Inflammatory macrophage treated with lipopolysaccharide for 4 hours (primary cell): Measurements from ENCODE around the gene BUB1.
"Not testable (repeated sequence)": the region's sequence is repeated elsewhere in the genome, so short reads cannot be mapped to it uniquely, and the experiment has no call there.

Experiments used
- DNase-seq: peaks from one replicate; pipeline ENCODE4 v3.0.0-alpha.2; 2020

Gene BUB1

DNA sequence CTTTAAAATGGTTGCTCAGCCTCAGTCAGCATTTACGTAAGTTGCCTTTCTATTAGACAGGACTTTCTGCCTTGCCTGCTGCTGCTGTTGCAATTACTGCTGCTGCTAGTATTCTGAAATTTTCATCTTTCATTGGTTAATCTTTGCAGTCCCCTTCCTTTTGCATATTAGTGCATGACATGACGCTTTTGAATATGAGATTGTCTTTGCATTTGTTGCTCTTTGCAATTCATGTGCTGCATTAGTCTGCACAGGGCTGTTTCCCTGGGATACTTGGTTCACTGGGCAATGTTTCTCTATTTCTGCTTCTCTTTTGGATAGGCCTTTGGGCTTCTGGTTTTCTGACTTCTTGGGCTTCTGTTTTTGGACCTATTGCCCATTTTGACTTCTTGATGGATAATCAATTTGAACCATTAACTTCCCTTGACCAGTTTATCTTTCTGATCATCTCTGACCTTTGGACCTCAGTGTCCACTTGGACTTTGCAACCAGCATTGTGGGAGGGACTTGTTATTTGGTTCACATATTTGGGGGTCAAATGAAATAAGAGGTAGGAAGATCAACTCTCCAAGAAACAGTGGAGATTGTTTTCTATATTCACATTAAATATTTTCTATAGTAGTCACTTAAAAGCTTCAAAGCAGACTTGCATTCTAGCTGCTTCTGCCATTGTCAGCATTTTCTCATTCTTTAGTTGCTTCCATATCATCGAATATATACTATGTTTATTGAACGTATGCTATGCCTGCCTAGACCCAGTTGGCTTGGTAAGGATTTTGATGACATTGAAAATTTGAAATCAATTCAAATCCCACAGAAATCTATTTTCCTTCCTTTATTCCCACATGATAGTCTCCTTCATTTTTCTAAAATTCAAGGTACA is 12.5 kb upstream of the BUB1 start:
- no peak for DNase-seq

DNA sequence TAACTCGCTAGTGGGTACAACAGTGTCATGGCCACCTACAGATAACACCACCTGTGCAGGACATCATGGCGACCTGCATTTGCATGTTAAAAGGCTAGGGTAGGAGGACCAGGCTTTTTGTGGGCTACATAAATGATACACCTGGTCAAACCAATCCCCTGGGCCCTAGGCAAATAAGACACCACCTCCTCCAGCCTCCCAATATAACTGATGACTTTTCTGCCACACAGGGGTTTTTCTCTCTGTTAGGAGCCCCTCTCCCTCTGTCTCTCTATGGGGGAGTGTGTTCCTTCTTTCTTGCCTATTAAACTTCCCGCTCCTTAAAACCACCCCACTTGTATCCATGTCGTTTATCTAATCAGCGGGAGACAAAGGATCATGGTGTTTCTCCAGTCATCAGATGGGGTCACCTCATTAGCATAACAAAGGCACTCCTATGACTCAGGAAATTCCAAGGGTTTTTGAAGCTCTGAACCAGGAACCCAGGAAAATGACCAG is 10.8 kb upstream of the BUB1 start:
- DNase-seq, result no peak

DNA sequence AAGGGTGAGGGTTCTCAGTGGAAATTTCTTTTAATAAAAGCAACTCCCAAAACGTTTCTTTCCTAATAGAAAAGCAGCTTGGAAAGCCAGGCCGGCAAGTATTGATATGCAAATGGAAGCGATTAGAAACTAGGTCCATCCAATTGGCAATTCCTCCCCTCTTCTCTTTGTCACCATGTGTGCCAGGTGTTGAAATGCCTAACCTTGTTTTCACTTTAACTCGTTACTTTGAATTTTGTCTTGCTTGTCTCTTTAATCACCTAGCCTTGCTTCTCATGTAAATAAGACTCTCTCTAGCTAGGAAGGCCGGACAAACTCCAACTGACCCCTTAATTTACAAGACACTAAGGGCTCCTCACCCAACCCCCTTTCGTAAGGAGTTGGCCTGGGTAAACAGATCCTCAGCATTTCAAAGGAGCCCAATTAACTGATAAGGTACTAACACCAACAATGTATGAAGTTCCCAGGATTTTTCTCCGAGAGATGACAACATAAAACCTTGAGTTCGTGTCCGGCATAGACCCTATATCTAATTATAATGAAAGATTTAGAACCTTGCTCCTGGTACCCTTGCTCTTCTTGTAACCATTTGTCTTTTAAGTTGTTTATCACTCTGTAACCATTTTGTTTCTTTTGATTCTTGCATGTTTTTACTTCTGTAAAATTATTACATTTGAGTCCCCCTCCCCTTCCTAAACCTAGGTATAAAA is 10.1 kb upstream of the BUB1 start:
- DNase-seq, result not testable (repeated sequence)

DNA sequence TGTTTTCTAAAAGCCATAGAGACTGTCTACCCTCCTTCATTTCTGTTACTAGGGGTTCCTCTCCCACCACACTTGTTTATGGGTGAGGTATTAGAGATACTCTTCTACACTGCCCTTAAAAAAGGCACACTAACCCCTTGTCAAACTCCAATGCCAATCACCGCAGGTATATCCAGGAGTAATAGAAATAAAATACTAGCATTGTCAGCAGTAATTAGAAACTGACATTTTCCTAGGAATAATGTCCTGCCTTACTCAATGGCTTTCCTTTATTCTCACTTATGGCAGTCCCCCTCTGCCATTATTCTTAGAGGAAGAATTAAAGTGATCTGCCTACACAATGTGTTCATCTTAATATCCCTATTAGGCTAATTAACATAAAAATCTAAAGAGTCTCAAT is 5.0 kb upstream of the BUB1 start:
- no peak for DNase-seq

DNA sequence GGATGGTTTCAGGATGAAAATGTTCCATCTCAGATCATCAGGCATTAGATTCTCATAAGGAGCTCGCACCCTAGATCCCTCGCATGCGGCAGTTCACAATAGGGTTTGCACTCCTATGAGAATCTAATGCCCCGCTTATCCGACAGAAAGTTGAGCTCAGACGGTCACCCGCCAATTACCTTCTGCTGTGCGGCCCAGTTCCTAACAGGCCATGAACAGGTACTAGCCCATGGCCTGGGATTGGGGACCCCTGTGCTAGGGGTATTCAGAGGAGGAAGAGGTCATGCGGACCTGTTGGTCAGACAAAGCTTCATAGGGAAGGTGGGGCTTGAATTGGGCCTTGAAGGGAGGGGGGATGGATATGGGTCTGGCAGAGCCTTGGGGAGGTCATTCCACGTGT is 4.4 kb upstream of the BUB1 start:
- DNase-seq, result no peak

DNA sequence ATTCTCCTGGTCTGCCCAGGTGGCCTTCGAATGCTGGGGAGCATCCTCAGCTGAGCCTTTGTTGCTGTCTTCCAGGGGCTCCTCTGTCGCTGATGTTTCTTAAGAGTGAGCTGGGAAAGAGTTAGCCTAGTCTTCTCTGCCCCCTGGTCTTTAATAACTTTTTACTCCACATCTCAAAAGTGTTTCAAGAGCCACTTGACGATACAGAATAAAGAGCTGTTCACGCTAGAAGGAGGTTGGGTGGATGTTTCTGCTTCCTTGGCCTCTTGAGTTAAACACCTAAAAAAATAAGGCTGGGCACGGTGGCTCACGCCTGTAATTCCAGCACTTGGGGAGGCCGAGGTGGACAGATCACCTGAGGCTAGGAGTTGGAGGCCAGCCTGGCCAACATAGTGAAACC is 2.8 kb upstream of the BUB1 start:
- no peak for DNase-seq

DNA sequence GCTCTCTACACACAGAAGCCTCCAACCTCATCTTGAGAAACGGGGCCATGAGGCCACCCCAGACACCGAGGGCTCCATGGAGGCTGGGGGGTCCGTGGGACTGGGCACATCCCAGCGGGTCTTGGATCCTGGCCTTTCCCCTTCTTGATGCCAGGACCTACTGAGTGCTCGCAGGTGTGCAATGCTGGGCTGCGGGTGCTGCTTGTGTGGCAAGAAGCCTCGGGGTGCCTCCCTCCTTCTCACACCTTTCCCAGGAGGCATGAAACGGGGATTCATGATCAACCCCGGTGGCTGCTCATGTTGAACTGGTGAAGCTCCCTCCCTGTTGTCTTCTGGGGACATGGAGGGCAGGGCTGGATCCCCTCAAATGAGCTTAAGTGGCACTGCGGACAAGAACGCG is 2.0 kb upstream of the BUB1 start:
- DNase-seq, result no peak

DNA sequence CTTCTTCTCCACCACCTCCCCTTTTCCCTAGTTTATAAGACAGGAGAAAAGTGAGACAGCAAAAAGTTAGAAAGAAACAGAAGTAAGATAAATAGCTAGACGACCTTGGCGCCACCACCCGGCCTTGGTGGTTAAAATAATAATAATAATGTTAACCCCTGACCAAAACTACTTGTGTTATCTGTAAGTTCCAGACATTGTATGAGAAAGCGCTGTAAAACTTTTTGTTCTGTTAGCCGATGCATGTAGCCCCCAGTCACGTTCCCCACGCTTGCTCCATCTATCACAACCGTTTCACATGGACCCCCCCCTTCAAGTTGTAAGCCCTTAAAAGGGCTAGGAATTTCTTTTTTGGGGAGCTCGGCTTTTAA is 1.5 kb upstream of the BUB1 start:
- peak; percentile 22 for DNase-seq

DNA sequence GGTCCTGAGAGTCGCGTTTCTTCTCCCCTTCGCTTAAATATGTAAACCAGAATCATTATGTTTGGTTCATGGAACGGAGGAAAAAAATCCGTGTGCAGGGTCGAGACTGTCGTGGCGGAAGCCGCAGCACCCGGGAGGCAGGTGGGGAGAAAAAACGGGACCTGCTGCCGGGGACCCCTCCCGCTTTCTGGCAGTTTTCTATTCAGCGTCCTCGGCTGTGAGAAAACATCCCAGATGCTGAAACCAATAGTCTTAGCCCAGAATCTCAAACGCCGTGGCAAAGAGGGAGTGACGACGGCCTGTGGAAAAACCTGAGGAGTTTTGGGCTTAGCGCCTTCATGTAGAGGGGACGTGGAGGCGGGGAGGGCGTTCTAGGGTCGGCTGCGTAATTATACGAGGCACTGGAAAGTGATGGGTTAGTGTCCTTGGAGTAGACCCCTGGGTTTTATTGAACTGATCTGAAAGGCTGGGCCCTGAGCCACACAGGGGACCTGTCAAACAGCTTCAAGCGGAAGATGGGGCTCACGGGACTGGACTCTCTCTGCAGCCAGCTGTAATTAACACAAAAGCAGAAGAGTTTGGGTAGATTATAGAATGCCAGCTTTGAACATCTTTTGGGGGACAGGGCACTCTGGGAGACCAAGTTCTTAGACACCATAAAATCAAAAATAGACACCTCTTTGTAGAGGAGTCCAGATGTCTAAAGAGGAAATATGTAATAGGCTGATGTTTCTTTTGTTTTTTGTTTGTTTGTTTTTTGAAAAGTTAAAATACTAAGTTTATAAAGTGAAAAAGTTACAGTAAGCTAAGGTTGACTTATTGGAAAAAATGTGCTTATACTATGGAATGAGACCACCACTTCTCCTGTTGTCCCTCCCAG is 834 bp upstream of the BUB1 start:
- peak; percentile 27 for DNase-seq

DNA sequence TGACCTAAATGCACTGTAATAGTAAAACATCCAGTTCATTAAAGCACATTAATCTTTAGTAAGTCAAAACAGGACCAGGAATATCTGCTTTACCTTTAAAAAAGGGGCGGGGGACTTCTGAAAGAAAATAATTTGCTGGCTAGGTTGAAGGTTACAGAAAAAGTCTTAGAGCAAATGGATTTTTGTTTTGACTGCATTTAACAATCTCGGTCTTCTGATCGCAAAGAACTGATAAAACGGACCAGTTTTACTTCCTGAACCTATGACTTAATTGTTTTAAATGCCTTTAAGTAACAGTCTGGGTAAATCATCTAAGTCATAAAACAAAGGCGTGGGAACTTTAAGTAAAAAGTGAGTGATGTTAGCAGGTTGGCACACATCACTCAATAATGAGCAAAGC is 783 bp downstream of the BUB1 start:
- peak; percentile 27 for DNase-seq

DNA sequence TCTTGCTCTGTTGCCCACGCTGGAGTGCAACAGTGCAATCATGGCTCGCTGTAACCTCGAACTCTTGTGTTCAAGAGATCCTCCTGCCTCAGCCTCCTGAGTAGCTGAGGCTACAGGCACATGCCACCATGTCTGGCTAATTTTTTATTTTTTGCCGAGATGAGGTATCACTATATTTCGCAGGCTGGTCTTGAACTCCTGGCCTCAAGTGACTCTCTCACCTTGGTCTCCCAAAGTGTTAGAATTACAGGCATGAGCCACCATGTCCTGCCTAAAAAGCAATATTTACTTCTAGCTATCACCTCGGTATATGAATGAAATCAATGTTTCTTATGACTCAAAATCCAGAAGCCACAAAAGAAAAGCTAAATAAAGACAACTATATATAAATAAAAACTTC is 2.2 kb downstream of the BUB1 start:
- no peak for DNase-seq

DNA sequence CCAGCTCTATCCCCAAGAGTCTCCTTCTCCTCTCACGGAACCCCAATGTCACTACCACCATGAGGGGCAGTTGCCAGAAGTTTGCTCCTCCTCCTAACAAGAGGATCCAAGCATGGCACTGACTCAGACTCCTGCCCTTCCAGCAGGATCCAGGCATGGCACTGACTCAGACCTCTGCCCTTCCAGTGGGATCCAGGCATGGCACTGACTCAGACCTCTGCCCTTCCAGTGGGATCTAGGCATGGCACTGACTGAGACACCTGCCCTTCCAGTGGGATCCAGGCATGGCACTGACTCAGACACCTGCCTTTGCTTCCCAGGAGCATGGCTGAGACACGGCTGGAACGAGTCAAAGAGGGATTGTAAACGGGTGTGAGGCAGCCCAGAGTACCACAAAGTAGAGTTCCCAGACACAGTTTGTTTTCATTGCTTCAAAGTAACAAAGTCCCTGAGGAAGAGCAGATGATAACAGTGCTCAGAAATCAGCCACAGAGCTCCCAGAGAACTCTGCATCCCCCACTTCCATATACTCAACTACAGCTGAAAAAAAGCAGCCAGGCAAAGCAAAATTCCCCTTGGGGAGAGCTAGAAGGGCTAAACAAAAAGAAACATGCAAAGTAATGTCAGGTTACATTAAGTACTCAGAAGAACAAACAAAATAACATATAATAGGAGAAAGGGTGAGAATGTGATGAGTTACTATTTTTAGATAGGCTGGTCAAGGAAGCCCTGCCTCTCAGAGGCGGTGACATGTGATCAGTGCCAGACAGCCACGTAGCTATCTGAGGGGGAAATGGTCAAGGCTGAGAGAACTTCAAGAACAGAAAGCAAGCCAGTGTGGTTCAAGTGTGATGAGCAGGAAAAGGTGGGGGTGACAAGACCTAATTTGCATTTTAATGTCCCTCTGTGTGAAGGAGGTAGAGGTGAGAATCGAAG is 3.0 kb downstream of the BUB1 start:
- DNase-seq, result peak; percentile 78

DNA sequence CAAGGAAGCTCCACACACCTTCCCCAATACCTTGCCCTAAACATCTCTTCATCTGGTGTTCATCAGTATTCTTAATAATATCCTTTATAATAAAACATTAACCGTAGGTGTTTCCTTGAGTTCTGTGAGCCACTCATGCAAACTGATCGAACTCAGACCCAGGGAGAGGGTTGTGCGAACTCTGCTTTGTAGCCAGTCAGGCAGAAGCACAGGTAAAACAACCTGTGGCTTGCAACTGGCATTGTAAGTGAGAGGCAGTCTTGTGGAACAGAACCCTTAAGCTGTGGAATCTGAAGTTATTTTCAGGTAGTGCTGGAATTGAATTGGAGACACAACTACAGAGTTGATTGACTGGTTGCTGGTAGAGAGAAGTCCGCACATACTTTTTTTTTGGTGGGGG is 4.7 kb downstream of the BUB1 start:
- DNase-seq, result no peak

DNA sequence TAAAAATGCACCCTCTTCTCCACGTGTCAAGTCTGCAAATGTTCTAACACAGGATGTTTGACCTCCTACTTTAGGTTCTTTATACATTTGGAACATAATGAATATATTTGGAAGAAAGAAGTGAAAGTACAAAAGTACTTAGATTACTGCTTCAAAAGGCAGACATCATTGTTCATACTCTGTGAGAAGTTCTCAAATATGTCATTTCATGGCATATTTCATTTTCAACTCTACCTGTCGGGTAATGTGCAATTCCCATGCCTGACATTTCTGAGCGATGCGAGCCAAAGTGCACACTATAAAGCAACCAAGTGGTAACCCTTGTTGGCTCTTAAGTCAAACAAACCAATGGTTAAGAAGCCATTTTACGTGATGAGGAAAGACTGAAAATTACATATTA is 7.0 kb downstream of the BUB1 start:
- no peak for DNase-seq

DNA sequence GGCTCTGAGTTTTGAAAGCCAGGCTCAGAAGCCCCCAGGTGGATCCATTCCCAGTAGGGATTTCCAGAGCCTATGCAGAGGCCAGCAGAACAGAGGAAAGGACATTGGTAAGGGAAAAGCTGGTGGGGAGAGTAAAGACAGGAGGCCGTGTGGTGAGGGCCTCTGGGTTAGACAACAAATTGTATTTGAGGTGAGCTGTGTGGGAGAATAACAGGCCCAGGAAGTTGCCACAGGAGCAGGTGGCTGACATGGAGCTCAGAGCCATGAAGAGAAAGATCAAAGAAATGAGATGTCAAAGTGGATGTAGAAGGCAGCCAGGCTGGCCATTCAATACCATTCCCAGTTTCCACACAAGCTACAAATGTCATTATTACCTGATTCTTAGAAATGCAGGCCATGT is 8.8 kb downstream of the BUB1 start:
- DNase-seq, result no peak

DNA sequence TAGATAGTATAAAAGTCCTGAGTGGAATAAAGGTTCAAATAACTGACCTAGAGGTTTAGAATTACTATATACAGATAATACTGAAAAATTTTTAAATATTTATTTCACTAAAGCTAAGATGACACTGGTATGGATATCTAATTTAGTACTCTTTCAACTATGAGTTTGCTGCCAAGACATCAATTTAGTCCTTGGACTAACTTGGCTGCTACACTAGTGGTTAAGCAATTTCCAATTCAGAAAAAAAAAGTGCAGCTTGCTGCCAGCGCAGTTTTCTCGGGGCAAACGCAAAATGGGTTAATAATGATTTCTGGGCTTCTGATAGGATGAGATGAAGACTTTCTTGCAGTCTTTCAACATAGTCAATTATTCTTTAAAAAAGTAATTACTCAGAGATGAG is 10.8 kb downstream of the BUB1 start:
- no peak for DNase-seq

DNA sequence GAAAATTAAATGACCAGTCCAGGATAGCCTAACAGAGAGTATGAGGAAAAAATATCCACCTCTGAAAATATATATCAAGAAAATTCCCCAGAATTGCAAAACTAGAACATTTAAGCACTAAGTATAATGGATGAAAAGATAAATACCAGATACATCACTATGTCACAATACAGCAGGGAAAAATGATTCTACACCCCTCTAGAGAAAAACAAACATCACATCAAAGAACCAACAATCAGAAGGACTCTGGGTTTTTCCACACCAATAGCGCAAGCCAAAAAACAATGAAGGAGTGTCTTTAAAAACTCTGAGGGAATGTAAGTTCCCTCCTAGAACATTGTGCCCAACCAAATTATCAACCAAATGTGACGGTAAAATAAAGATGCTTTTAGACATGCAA is 13.7 kb downstream of the BUB1 start:
- DNase-seq, result no peak

DNA sequence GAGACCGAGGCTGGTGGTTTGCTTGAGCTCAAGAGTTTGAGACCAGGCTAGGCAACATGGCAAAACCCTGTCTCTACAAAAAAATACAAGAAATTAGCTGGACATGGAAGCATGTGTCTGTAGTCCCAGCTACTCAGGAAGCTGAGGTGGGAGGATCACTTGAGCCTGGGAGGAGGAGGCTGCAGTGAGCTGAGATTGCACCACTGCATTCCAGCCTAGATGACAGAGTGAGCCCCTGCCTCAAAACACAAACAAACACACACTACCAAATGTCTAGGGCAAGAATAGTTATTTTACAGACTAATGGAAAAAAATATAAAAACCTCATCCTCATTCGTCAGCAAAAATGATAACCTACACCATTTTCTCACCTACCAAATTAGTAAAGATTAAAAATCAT is 15.3 kb downstream of the BUB1 start:
- DNase-seq, result no peak

DNA sequence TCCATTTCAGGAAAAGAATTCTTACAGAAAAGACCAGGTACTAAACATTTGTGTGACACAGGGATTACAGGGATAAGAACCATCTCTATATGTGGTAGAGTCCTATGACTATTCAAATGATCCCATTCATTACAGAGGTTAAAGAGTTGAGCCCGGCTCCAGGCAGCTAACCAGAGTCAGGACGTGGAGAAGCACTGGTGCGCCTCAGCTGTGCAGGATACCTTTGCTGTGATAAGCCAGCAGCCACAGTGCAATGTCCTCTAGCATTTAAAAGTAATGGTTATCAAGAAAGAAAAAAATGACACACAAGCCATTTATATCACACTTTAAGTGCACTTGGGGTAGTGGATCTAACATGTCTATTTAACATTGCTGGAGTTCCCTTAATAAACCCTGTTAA is 17.3 kb downstream of the BUB1 start:
- no peak for DNase-seq

DNA sequence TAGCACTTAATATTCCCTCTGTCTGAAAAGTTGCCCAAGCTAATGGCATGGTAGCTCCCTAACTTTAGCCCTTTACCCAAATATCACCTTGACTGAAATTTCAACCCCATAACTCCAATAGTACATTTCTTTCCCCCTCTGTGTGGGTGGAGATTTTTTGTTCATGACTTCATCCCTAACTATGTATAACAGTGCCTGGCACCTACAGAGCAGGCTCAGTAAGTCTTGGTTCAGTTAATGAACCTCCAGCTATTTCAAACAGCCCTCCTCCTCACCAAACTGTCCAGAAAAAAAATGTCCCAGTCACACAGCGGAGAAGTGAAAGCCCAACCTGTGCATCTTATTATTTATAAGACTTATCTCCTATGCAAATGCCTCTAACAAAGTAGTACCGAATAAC is 18.6 kb downstream of the BUB1 start:
- DNase-seq, result no peak

DNA sequence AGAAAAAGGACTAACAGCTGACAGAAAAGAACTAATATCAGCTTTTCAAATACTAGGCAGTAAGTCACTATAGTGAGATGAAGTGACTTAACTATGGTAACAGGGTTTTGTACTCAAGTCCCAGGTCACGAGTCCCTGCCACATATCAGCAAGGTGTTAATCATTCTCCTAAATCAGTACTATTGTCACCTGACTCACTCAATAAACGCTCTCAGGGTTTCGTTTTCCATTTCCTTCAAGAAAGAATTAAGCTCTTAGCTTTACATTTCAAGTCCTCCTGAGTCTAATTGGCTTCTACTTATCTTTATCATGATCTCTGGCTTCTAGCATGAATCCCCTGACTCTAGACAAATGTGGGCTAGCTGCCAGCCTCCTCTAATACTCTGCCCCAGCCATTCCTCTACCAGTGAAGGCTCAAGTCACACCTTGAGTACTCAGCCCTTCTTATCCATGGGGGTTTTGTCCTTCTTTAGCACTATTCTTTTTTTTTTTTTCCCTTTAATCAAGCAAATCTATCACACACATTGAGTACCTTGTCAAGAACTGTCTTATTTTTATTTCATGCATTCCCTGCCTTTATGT is 20.0 kb downstream of the BUB1 start:
- DNase-seq, result no peak

DNA sequence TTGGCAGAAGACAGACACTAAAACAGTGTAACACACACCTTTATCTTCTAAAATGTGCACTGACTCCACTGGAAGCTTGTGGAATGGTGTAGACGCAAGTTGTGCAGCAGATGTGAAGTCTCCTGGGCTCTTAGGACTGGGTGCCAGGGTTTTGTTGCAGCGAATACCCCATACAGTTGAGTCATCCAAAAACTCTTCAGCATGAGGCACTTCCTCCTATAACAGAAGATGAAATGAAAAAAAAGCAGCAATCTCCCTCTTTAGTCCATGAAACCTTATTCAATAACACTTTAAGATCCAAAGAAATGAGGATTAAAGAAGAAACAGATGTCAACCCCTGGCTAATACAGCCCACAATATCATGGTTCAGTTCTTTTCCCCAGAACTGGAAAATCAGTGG is 22.2 kb downstream of the BUB1 start:
- no peak for DNase-seq
